ENCODE data around the gene PRKG1.
"Not testable (repeated sequence)": the region's sequence is repeated elsewhere in the genome, so short reads cannot be mapped to it uniquely, and the experiment has no call there.

DNA sequence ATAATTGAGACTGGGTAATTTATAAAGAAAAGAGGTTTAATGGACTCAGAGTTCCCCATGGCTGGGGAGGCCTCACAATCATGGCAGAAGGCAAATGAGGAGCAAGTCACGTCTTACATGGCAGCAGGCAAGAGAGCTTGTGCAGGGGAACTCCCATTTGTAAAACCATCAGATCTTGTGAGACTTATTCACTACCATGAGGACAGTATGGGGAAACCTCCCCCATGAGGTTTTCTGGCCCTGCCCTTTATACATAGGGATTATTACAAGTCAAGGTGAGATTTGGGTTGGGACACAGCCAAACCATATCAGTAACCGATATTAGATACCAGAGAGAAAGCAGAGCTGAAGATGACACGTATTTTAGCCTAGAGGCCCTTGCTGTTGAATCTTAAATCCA is 267.5 kb downstream of the PRKG1 start:
- TF ChIP-seq EZH2 (IDR thresholded peaks at IDR 0.05; ENCODE audit: low read length): not testable (repeated sequence)
- TF ChIP-seq, protein P1, sequence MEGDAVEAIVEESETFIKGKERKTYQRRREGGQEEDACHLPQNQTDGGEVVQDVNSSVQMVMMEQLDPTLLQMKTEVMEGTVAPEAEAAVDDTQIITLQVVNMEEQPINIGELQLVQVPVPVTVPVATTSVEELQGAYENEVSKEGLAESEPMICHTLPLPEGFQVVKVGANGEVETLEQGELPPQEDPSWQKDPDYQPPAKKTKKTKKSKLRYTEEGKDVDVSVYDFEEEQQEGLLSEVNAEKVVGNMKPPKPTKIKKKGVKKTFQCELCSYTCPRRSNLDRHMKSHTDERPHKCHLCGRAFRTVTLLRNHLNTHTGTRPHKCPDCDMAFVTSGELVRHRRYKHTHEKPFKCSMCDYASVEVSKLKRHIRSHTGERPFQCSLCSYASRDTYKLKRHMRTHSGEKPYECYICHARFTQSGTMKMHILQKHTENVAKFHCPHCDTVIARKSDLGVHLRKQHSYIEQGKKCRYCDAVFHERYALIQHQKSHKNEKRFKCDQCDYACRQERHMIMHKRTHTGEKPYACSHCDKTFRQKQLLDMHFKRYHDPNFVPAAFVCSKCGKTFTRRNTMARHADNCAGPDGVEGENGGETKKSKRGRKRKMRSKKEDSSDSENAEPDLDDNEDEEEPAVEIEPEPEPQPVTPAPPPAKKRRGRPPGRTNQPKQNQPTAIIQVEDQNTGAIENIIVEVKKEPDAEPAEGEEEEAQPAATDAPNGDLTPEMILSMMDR (optimal IDR thresholded peaks at IDR 0.05 in 1 of 3, IDR thresholded peaks at IDR 0.05 in 1 of 3, conservative IDR thresholded peaks at IDR 0.05 in 1 of 3; ENCODE audit: extremely low read depth in 1 of 3, insufficient read depth in 2 of 3, low read length in 3 of 3): not testable (repeated sequence)

Measured in keratinocyte (primary cell).